Upper lobe of left lung (tissue), 6 donors: Measurements from ENCODE around the gene TXNIP. TPM values are rescaled to one million over a fixed set of nuclear protein-coding genes. Genes with fewer than 3 reads are reported as not detected.

Source experiments
- ATAC-seq, 2 donors: fragments of 200-7000 bp; cut with Tn5 transposase; one replicate each; pipeline ENCODE4 v1.9.1; 2022; ENCODE audit warnings: mild to moderate bottlenecking in 2 of 2, moderate library complexity in 2 of 2; ENCODE audit not compliant: low FRiP score in 2 of 2
- DNase-seq, 2 donors: peaks; one replicate each; pipeline ENCODE4 v3.0.0-alpha.2; 2019 to 2020
- H3K27ac ChIP-seq, 4 donors: fragments of 200-600 bp; sonication (generic); one replicate each; pipeline ENCODE4 v1.5.1; 2016 to 2019
- H3K27me3 ChIP-seq, 4 donors: fragments of 200-600 bp; sonication (generic); one replicate each; pipeline ENCODE4 v1.5.1; 2017 to 2019
- H3K36me3 ChIP-seq, 4 donors: fragments of 200-600 bp; sonication (generic); one replicate each; pipeline ENCODE4 v1.5.1; 2016 to 2019
- H3K4me1 ChIP-seq, 4 donors: fragments of 200-600 bp; sonication (generic); one replicate each; pipeline ENCODE4 v1.5.1; 2018 to 2019
- H3K4me3 ChIP-seq, 4 donors: fragments of 200-600 bp; sonication (generic); one replicate each; pipeline ENCODE4 v1.5.1; 2017 to 2019; ENCODE audit warnings: mild to moderate bottlenecking in 2 of 4, moderate library complexity in 1 of 4
- H3K9me3 ChIP-seq, 4 donors: fragments of 200-600 bp; sonication (generic); one replicate each; pipeline ENCODE4 v1.5.1; 2018 to 2019
- CTCF ChIP-seq, 6 experiments: fragments of 450-650 bp in 4 of 6; fragments of 200-600 bp in 2 of 6; sonication (generic) in 2 of 6; IDR thresholded peaks; one replicate each; pipeline ENCODE4 v1.5.1; 2016 to 2019; ENCODE audit warnings: antibody characterized with exemption in 6 of 6
- EP300 ChIP-seq, 4 donors: sonication (generic); formaldehyde crosslinking; IDR thresholded peaks; one replicate each; pipeline ENCODE4 v1.5.1; 2017; ENCODE audit warnings: antibody characterized with exemption in 4 of 4, control low read depth in 2 of 4
- POLR2A ChIP-seq, 4 donors: fragments of 450-650 bp; IDR thresholded peaks; one replicate each; pipeline ENCODE4 v1.5.1; 2016 to 2017; ENCODE audit warnings: antibody characterized with exemption in 4 of 4, mild to moderate bottlenecking in 2 of 4
- POLR2AphosphoS5 ChIP-seq, 2 donors: sonication (generic); formaldehyde crosslinking; IDR thresholded peaks; one replicate each; pipeline ENCODE4 v1.5.1; 2017; ENCODE audit warnings: antibody characterized with exemption in 2 of 2
- WGBS, 2 donors: methylation state at CpG; one replicate each; pipeline ENCODE4 v1.1.5; 2017 to 2018; 5-methylcytosine and 5-hydroxymethylcytosine counted together
- total RNA-seq, 6 donors: library from RNA; depleted of rRNA in 4 of 6; stranded (reverse); fragments of >200 nt in 4 of 6; gene quantifications; one replicate each; pipeline versions ENCODE4 v1.1.0 to v1.2.1, GENCODE V29; 2016 to 2021
- donor health status: DM: no; HTN: no; CAD: no; lungs with moderate emphysema.
- donor health status: DM: no; HTN: yes; CAD: no; lungs with severe emphysema.

The TXNIP gene
- total RNA-seq, 6 donors from 2014 or later, result 703 to 1,481 (median 910) TPM

DNA sequence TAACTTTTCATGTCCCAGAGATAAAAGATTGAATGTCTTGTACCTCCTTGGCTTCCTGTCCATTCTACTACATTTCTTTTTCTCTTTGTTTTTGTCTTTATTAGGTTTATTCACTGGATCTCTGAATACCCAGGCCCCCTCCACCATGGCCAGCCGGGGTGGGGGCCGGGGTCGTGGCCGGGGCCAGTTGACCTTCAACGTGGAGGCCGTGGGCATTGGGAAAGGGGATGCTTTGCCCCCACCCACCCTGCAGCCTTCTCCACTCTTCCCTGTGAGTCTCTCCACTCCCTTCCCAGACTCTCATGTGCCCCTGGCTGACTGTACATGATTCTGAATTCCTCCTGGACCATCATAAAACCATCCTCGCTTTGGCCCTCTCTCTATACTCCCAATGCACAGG lies 21.7 kb downstream of the TXNIP start:
- Histone ChIP-seq H3K9me3 (no peaks in the 10 kb centered on the region), H3K4me3 (no peak overlapping the region), H3K4me1 (peaks cover 21 to 25% (median 25%) of the 10 kb centered on the region in 4 donors), H3K27me3 (no peaks in the 10 kb centered on the region), H3K36me3 (no peaks in the 10 kb centered on the region), H3K27ac (no peak overlapping the region)
- 87 to 90% methylated on average over 7 of the region's 7 CpGs for WGBS, 2 donors
- peak in 1 of 2 donors; percentile 52 for DNase-seq
- no peak for ATAC-seq
- no peak for TF ChIP-seq CTCF (IDR thresholded peaks at IDR 0.05)
- no peak for TF ChIP-seq POLR2AphosphoS5 (IDR thresholded peaks at IDR 0.05)
- TF ChIP-seq EP300 (IDR thresholded peaks at IDR 0.05), result no peak
- no peak for TF ChIP-seq POLR2A (IDR thresholded peaks at IDR 0.05)

- DNase-seq (no peak), ATAC-seq (no peak)
- WGBS, 2 donors, result 55 to 64% methylated on average over 7 of the region's 7 CpGs
- H3K36me3 ChIP-seq, result no peaks in the 10 kb centered on the region
- no peak for TF ChIP-seq CTCF (IDR thresholded peaks at IDR 0.05)
- TF ChIP-seq POLR2A (IDR thresholded peaks at IDR 0.05), result no peak
- TF ChIP-seq EP300 (IDR thresholded peaks at IDR 0.05), result no peak
- no peak for TF ChIP-seq POLR2AphosphoS5 (IDR thresholded peaks at IDR 0.05)
- H3K27ac ChIP-seq, result no peak overlapping the region
- no peaks in the 10 kb centered on the region for H3K27me3 ChIP-seq
- peaks cover 5 to 7% (median 6%) of the 10 kb centered on the region in 4 donors for H3K4me1 ChIP-seq
- no peaks in the 10 kb centered on the region for H3K9me3 ChIP-seq
- H3K4me3 ChIP-seq, result no peak overlapping the region
Observed at GRCh38 chr1:145972580-145972979, 23.8 kb downstream of the TXNIP start.

- no peak for TF ChIP-seq POLR2A (IDR thresholded peaks at IDR 0.05)
- TF ChIP-seq CTCF (IDR thresholded peaks at IDR 0.05), result no peak
- TF ChIP-seq POLR2AphosphoS5 (IDR thresholded peaks at IDR 0.05), result no peak
- no peak for TF ChIP-seq EP300 (IDR thresholded peaks at IDR 0.05)
- Histone ChIP-seq H3K27me3 (no peaks in the 10 kb centered on the region), H3K36me3 (no peaks in the 10 kb centered on the region), H3K9me3 (peaks cover 0 to 3% (median 0%) of the 10 kb centered on the region in 4 donors), H3K27ac (no peak overlapping the region), H3K4me3 (no peak overlapping the region), H3K4me1 (peaks cover 20 to 28% (median 25%) of the 10 kb centered on the region in 4 donors)
- ATAC-seq (no peak), DNase-seq (no peak)
- 94 to 97% methylated on average over 2 of the region's 2 CpGs for WGBS, 2 donors
Observed at GRCh38 chr1:145967288-145967687, 29.1 kb downstream of the TXNIP start.

GRCh38 chr1:145965119-145965744 lies 31.1 kb downstream of the TXNIP start:
- peak overlapping the region; percentile 78 to 93 (median 91) for H3K27ac ChIP-seq
- H3K4me3 ChIP-seq, result peak overlapping the region; percentile 20 to 65 (median 55)
- 1 to 3% methylated on average over 5 of the region's 5 CpGs for WGBS, 2 donors
- no peak for DNase-seq
- no peak for TF ChIP-seq POLR2A (IDR thresholded peaks at IDR 0.05)
- TF ChIP-seq CTCF (IDR thresholded peaks at IDR 0.05), result no peak
- TF ChIP-seq POLR2AphosphoS5 (IDR thresholded peaks at IDR 0.05), result no peak
- TF ChIP-seq EP300 (IDR thresholded peaks at IDR 0.05), result no peak
- H3K9me3 ChIP-seq, result peaks cover 0 to 3% (median 0%) of the 10 kb centered on the region in 4 donors
- H3K27me3 ChIP-seq, result no peaks in the 10 kb centered on the region
- ATAC-seq, result no peak
- H3K36me3 ChIP-seq, result no peaks in the 10 kb centered on the region
- peaks cover 33 to 47% (median 41%) of the 10 kb centered on the region in 4 donors for H3K4me1 ChIP-seq
